ENCODE data around the gene PRKACA.
A peak's percentile ranks its signal among the peaks of the same experiment; 100 is the strongest.

Gene PRKACA

DNA sequence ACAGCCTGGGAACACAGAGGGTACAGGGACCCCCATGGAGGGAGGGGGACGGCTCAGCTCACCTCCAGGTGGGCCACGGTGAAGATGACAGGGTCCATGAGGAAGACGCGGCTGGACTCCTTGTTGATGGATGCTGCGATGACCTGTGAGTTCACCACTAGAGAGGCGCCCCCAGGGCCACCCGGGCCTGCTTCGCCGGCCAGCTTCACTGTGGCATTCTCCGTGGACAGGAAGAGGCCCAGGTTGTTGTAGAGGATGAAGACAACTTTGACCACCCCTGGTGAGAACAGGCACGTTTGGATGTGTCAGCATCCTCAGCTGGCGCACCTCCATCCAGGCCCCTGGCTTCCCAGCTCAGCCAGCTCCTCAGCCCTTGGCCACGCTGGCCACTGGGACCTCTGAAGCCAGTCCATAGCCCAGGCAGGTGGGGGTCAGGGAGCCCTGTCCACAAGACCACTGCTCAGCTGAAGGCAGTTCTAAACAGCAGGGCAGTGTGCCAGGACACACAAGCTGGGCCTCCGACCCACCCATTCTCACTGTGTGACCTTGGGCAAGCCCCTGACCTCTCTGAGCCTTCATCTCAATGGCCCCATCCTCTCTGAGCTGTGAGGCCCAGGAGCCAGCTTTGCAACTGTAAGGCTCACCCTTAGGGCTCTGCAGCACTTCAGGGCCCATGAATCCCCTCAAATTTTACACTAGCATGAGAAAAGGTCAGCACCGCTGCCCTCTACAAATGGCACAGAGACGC lies 40.9 kb upstream of the PRKACA start:
- H3K27me3 ChIP-seq (ENCODE audit: control insufficient read depth in 1 of 2, insufficient read depth in 2 of 2, low read length in 2 of 2), result no peaks in the 10 kb centered on the region
- H3K36me3 ChIP-seq (ENCODE audit: control insufficient read depth in 1 of 2, insufficient read depth in 2 of 2, low read length in 2 of 2), result peaks cover 11 to 55% of the 10 kb centered on the region in 2 donors
- H3K4me1 ChIP-seq (ENCODE audit: control insufficient read depth in 1 of 2, insufficient read depth in 2 of 2, low read length in 2 of 2), result no peaks in the 10 kb centered on the region
- H3K9ac ChIP-seq (ENCODE audit: low read depth in 1 of 2, low read length in 2 of 2), result no peak overlapping the region
- no peak overlapping the region for H3K27ac ChIP-seq (ENCODE audit: low read depth, low read length)
- H3K4me3 ChIP-seq (ENCODE audit: low read depth in 1 of 2, low read length in 2 of 2), result no peak overlapping the region
- no peaks in the 10 kb centered on the region for H3K9me3 ChIP-seq (ENCODE audit: control insufficient read depth in 1 of 2, low read length in 2 of 2)

DNA sequence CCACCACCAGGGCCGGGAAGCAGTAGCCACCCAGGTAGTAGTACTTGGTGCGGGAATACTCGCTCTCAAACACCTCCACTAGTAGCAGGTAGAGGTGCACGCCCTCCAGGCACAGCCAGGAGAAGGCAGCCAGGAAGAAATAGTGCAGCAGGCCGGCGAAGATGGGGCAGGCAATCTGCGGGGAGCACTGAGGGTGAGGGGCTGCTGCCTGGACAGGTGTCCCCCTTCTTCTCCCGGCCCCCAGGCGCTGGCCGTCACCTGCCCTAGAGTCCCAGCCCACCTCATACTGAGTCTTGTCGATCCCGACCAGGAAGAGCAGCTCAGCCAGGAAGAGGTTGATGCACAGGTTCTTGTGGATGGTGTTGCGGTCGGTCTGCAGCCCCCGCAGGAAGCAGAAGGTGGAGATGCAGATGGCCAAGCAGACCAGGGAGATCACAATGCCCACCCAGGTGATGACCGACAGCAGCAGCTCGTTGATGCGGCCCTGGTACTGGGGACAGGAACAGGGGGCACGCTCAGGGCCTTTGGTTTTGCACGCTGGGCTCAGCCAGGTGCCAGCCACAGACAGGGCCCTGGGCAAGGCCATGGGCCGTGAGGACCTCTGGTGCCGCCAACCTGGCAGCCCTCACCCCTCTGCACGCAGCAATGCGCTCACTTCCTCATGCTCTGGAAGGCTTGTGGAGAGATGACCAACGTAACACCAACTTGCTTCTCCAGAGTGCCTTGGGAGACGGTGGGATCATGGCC lies 39.6 kb upstream of the PRKACA start:
- Histone ChIP-seq H3K9me3 (ENCODE audit: control insufficient read depth in 1 of 2, low read length in 2 of 2) (no peaks in the 10 kb centered on the region), H3K4me3 (ENCODE audit: low read depth in 1 of 2, low read length in 2 of 2) (no peak overlapping the region), H3K36me3 (ENCODE audit: control insufficient read depth in 1 of 2, insufficient read depth in 2 of 2, low read length in 2 of 2) (peaks cover 11 to 55% of the 10 kb centered on the region in 2 donors), H3K27ac (ENCODE audit: low read depth, low read length) (no peak overlapping the region), H3K27me3 (ENCODE audit: control insufficient read depth in 1 of 2, insufficient read depth in 2 of 2, low read length in 2 of 2) (no peaks in the 10 kb centered on the region), H3K4me1 (ENCODE audit: control insufficient read depth in 1 of 2, insufficient read depth in 2 of 2, low read length in 2 of 2) (no peaks in the 10 kb centered on the region), H3K9ac (ENCODE audit: low read depth in 1 of 2, low read length in 2 of 2) (no peak overlapping the region)

DNA sequence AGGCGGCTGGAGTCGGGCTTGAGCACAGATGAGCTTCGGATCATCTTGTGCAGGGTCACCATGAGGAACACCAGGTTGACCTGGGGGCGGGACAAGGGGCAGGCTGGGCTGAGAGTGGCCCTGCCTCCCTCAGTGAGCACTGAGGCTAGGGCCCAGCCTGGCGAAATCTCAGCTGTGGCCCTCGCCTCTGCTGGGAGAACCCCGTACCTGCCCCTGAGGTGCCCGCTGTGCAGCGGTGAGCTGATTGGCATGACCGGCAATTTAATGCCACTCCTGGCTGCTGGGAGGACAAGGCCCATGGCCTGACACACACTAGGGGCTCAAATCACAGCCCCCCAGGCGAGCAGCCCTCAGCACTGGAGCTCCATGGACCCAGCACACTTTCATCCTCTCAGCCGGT lies 38.6 kb upstream of the PRKACA start:
- Histone ChIP-seq H3K27me3 (ENCODE audit: control insufficient read depth in 1 of 2, insufficient read depth in 2 of 2, low read length in 2 of 2) (no peaks in the 10 kb centered on the region), H3K4me1 (ENCODE audit: control insufficient read depth in 1 of 2, insufficient read depth in 2 of 2, low read length in 2 of 2) (no peaks in the 10 kb centered on the region), H3K9ac (ENCODE audit: low read depth in 1 of 2, low read length in 2 of 2) (no peak overlapping the region), H3K4me3 (ENCODE audit: low read depth in 1 of 2, low read length in 2 of 2) (no peak overlapping the region), H3K36me3 (ENCODE audit: control insufficient read depth in 1 of 2, insufficient read depth in 2 of 2, low read length in 2 of 2) (peaks cover 11 to 61% of the 10 kb centered on the region in 2 donors), H3K9me3 (ENCODE audit: control insufficient read depth in 1 of 2, low read length in 2 of 2) (no peaks in the 10 kb centered on the region), H3K27ac (ENCODE audit: low read depth, low read length) (no peak overlapping the region)

- H3K4me3 ChIP-seq (ENCODE audit: low read depth in 1 of 2, low read length in 2 of 2), result no peak overlapping the region
- H3K36me3 ChIP-seq (ENCODE audit: control insufficient read depth in 1 of 2, insufficient read depth in 2 of 2, low read length in 2 of 2), result peaks cover 11 to 61% of the 10 kb centered on the region in 2 donors
- no peak overlapping the region for H3K27ac ChIP-seq (ENCODE audit: low read depth, low read length)
- no peak overlapping the region for H3K9ac ChIP-seq (ENCODE audit: low read depth in 1 of 2, low read length in 2 of 2)
- H3K9me3 ChIP-seq (ENCODE audit: control insufficient read depth in 1 of 2, low read length in 2 of 2), result no peaks in the 10 kb centered on the region
- H3K27me3 ChIP-seq (ENCODE audit: control insufficient read depth in 1 of 2, insufficient read depth in 2 of 2, low read length in 2 of 2), result no peaks in the 10 kb centered on the region
- peaks cover 0 to under 1% of the 10 kb centered on the region in 2 donors for H3K4me1 ChIP-seq (ENCODE audit: control insufficient read depth in 1 of 2, insufficient read depth in 2 of 2, low read length in 2 of 2)
Measured at GRCh38 chr19:14155371-14155770, 37.8 kb upstream of the PRKACA start.

GRCh38 chr19:14152713-14153112 lies 35.2 kb upstream of the PRKACA start:
- H3K27ac ChIP-seq (ENCODE audit: low read depth, low read length), result no peak overlapping the region
- no peak overlapping the region for H3K4me3 ChIP-seq (ENCODE audit: low read depth in 1 of 2, low read length in 2 of 2)
- H3K36me3 ChIP-seq (ENCODE audit: control insufficient read depth in 1 of 2, insufficient read depth in 2 of 2, low read length in 2 of 2), result peaks cover 11 to 45% of the 10 kb centered on the region in 2 donors
- no peaks in the 10 kb centered on the region for H3K9me3 ChIP-seq (ENCODE audit: control insufficient read depth in 1 of 2, low read length in 2 of 2)
- H3K27me3 ChIP-seq (ENCODE audit: control insufficient read depth in 1 of 2, insufficient read depth in 2 of 2, low read length in 2 of 2), result no peaks in the 10 kb centered on the region
- peaks cover 19 to 23% of the 10 kb centered on the region in 2 donors for H3K4me1 ChIP-seq (ENCODE audit: control insufficient read depth in 1 of 2, insufficient read depth in 2 of 2, low read length in 2 of 2)
- H3K9ac ChIP-seq (ENCODE audit: low read depth in 1 of 2, low read length in 2 of 2), result no peak overlapping the region

GRCh38 chr19:14150770-14151661 lies 33.5 kb upstream of the PRKACA start:
- Histone ChIP-seq H3K27ac (ENCODE audit: low read depth, low read length) (no peak overlapping the region), H3K4me3 (ENCODE audit: low read depth in 1 of 2, low read length in 2 of 2) (no peak overlapping the region), H3K27me3 (ENCODE audit: control insufficient read depth in 1 of 2, insufficient read depth in 2 of 2, low read length in 2 of 2) (no peaks in the 10 kb centered on the region), H3K4me1 (ENCODE audit: control insufficient read depth in 1 of 2, insufficient read depth in 2 of 2, low read length in 2 of 2) (peaks cover 19 to 23% of the 10 kb centered on the region in 2 donors), H3K9ac (ENCODE audit: low read depth in 1 of 2, low read length in 2 of 2) (no peak overlapping the region), H3K9me3 (ENCODE audit: control insufficient read depth in 1 of 2, low read length in 2 of 2) (no peaks in the 10 kb centered on the region), H3K36me3 (ENCODE audit: control insufficient read depth in 1 of 2, insufficient read depth in 2 of 2, low read length in 2 of 2) (peaks cover 7 to 30% of the 10 kb centered on the region in 2 donors)

GRCh38 chr19:14150041-14150769 lies 32.6 kb upstream of the PRKACA start:
- peak overlapping the region in 1 of 2 donors; percentile 3 for H3K4me3 ChIP-seq (ENCODE audit: low read depth in 1 of 2, low read length in 2 of 2)
- H3K27me3 ChIP-seq (ENCODE audit: control insufficient read depth in 1 of 2, insufficient read depth in 2 of 2, low read length in 2 of 2), result no peaks in the 10 kb centered on the region
- H3K36me3 ChIP-seq (ENCODE audit: control insufficient read depth in 1 of 2, insufficient read depth in 2 of 2, low read length in 2 of 2), result peaks cover 2 to 24% of the 10 kb centered on the region in 2 donors
- H3K27ac ChIP-seq (ENCODE audit: low read depth, low read length), result peak overlapping the region; percentile 10
- peak overlapping the region in 1 of 2 donors; percentile 51 for H3K9ac ChIP-seq (ENCODE audit: low read depth in 1 of 2, low read length in 2 of 2)
- peaks cover 19 to 23% of the 10 kb centered on the region in 2 donors for H3K4me1 ChIP-seq (ENCODE audit: control insufficient read depth in 1 of 2, insufficient read depth in 2 of 2, low read length in 2 of 2)
- H3K9me3 ChIP-seq (ENCODE audit: control insufficient read depth in 1 of 2, low read length in 2 of 2), result no peaks in the 10 kb centered on the region

DNA sequence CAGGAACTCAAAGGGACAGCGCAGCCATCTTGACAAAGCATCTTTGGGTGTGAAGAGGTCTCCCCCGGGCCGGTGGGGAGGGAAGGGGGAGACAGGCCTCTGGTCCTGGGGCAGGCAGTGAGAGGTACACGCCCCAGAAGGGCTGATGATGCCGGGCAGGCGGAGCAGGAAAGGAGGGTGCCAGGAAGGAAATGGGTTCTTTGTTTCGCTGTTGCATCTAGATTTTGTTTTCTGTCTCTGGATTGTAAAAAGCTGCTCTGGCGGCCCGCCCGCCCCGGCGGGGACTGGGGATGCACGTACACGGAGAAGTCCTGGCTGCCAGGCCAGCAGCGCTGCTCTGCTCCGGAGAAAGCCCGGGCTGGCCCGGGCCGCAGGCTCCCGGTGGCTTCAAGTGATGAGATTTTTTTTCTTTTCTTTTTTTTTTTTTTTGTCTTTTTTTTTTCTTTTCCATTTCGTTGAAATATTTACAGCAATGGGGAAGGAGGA lies 32.0 kb upstream of the PRKACA start:
- peaks cover 0 to 20% of the 10 kb centered on the region in 2 donors for H3K36me3 ChIP-seq (ENCODE audit: control insufficient read depth in 1 of 2, insufficient read depth in 2 of 2, low read length in 2 of 2)
- H3K27ac ChIP-seq (ENCODE audit: low read depth, low read length), result peak overlapping the region; percentile 22
- no peaks in the 10 kb centered on the region for H3K27me3 ChIP-seq (ENCODE audit: control insufficient read depth in 1 of 2, insufficient read depth in 2 of 2, low read length in 2 of 2)
- H3K9me3 ChIP-seq (ENCODE audit: control insufficient read depth in 1 of 2, low read length in 2 of 2), result no peaks in the 10 kb centered on the region
- peaks cover 19 to 23% of the 10 kb centered on the region in 2 donors for H3K4me1 ChIP-seq (ENCODE audit: control insufficient read depth in 1 of 2, insufficient read depth in 2 of 2, low read length in 2 of 2)
- peak overlapping the region; percentile 32 to 51 for H3K9ac ChIP-seq (ENCODE audit: low read depth in 1 of 2, low read length in 2 of 2)
- H3K4me3 ChIP-seq (ENCODE audit: low read depth in 1 of 2, low read length in 2 of 2), result peak overlapping the region; percentile 3 to 28

- H3K36me3 ChIP-seq (ENCODE audit: control insufficient read depth in 1 of 2, insufficient read depth in 2 of 2, low read length in 2 of 2), result peaks cover 0 to 15% of the 10 kb centered on the region in 2 donors
- peak overlapping the region; percentile 32 to 51 for H3K9ac ChIP-seq (ENCODE audit: low read depth in 1 of 2, low read length in 2 of 2)
- no peaks in the 10 kb centered on the region for H3K27me3 ChIP-seq (ENCODE audit: control insufficient read depth in 1 of 2, insufficient read depth in 2 of 2, low read length in 2 of 2)
- H3K9me3 ChIP-seq (ENCODE audit: control insufficient read depth in 1 of 2, low read length in 2 of 2), result no peaks in the 10 kb centered on the region
- H3K27ac ChIP-seq (ENCODE audit: low read depth, low read length), result peak overlapping the region; percentile 22
- H3K4me1 ChIP-seq (ENCODE audit: control insufficient read depth in 1 of 2, insufficient read depth in 2 of 2, low read length in 2 of 2), result peaks cover 19 to 23% of the 10 kb centered on the region in 2 donors
- H3K4me3 ChIP-seq (ENCODE audit: low read depth in 1 of 2, low read length in 2 of 2), result peak overlapping the region in 1 of 2 donors; percentile 28
Measured at GRCh38 chr19:14148751-14149410, 31.3 kb upstream of the PRKACA start.
